ENCODE data around the gene AOPEP. TPM values are rescaled to one million over a fixed set of nuclear protein-coding genes. Genes with fewer than 3 reads are reported as not detected.

AOPEP gene
- total and polyA plus RNA-seq, 9 of the 15 experiments (the other 6 are each of a cell fraction or from before 2014, with no cell fraction given): 4.5 to 19.3 (median 13.5) TPM

DNA sequence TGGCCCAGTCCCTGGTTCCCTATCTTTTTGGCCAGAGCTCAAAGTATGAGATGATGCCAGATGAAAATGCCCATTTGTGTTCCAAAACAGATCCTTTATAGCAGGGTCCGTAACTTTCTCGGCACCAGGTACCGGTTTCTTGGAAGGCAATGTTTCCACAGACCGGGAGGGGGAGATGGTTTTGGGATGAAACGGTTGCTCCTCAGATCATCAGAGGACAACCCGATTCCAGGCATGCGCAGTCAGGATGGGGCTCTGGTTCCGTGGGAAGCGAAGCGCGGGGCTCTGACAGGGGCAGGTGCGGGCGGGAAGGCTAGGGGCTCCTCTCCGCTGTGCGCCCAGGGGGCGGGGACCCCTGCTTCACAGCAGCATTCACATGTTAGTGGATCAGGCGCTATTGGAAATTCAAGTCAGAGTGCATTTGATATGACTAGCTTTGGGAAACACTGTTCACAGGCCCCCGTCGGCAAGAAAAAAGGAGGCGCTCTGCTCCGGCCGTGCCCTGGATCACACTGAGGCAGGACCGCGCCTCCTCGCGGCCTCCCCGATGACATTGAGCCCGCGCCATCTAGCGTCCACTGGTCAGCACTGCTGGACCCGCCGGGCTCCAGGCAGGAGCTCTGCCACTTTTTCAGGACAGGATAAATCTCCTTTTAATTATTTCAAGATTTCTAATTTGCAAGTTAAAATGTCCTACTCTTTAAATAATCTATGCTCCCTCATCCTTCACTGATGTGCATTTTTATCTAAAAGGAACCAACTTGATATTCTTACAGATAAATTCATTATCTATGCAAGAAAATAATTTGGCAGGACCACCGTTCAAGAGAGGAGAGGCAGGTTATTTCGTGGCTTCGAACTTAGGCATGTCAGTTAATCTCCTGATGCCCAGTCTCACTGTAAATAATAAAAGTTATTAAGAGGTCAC lies 401.0 kb downstream of the AOPEP start (continued):
- TF ChIP-seq FOXK1 (CRISPR knock-in tag; IDR thresholded peaks at IDR 0.05; ENCODE audit: borderline replicate concordance) (no peak), RB1 (IDR thresholded peaks at IDR 0.05; ENCODE audit: low read depth) (peak; percentile 47; the same call in 1 of the 2 replicates), SRSF7 (optimal IDR thresholded peaks at IDR 0.05; ENCODE audit: low read depth, low read length) (no peak), ZNF212 (CRISPR knock-in tag; IDR thresholded peaks at IDR 0.05) (no peak), XRCC5 (IDR thresholded peaks at IDR 0.05; ENCODE audit: low read depth, low read length) (peak; percentile 40; the same call in 1 of the 2 replicates), FOXA3 (CRISPR knock-in tag; conservative IDR thresholded peaks at IDR 0.05 in 1 of 2, IDR thresholded peaks at IDR 0.05 in 1 of 2) (no peak), POLR3A (IDR thresholded peaks at IDR 0.05; ENCODE audit: borderline replicate concordance, extremely low read depth, insufficient read depth, insufficient read length) (no peak), JUN (IDR thresholded peaks at IDR 0.05; ENCODE audit: borderline replicate concordance, low read depth, low read length) (no peak), JUN (CRISPR knock-in tag; IDR thresholded peaks at IDR 0.05; ENCODE audit: borderline replicate concordance) (no peak), POLR2G (IDR thresholded peaks at IDR 0.05; ENCODE audit: low read depth, low read length) (no peak), ATF7 (IDR thresholded peaks at IDR 0.05) (no peak), CHD1 (IDR thresholded peaks at IDR 0.05; ENCODE audit: low read length) (no peak)
- TF ChIP-seq, protein P1, sequence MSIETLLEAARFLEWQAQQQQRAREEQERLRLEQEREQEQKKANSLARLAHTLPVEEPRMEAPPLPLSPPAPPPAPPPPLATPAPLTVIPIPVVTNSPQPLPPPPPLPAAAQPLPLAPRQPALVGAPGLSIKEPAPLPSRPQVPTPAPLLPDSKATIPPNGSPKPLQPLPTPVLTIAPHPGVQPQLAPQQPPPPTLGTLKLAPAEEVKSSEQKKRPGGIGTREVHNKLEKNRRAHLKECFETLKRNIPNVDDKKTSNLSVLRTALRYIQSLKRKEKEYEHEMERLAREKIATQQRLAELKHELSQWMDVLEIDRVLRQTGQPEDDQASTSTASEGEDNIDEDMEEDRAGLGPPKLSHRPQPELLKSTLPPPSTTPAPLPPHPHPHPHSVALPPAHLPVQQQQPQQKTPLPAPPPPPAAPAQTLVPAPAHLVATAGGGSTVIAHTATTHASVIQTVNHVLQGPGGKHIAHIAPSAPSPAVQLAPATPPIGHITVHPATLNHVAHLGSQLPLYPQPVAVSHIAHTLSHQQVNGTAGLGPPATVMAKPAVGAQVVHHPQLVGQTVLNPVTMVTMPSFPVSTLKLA (conservative IDR thresholded peaks at IDR 0.05): 0 out of 4 replicates have a peak, but pooled peaks of 1 of the 2 experiments have one; percentile 27
- TF ChIP-seq, protein P2, sequence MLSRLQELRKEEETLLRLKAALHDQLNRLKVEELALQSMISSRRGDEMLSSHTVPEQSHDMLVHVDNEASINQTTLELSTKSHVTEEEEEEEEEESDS (CRISPR knock-in tag; IDR thresholded peaks at IDR 0.05): no peak
- TF ChIP-seq, protein P3, sequence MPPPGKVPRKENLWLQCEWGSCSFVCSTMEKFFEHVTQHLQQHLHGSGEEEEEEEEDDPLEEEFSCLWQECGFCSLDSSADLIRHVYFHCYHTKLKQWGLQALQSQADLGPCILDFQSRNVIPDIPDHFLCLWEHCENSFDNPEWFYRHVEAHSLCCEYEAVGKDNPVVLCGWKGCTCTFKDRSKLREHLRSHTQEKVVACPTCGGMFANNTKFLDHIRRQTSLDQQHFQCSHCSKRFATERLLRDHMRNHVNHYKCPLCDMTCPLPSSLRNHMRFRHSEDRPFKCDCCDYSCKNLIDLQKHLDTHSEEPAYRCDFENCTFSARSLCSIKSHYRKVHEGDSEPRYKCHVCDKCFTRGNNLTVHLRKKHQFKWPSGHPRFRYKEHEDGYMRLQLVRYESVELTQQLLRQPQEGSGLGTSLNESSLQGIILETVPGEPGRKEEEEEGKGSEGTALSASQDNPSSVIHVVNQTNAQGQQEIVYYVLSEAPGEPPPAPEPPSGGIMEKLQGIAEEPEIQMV (tag; conservative IDR thresholded peaks at IDR 0.05; ENCODE audit: low read depth): no peak
- TF ChIP-seq, protein P4, sequence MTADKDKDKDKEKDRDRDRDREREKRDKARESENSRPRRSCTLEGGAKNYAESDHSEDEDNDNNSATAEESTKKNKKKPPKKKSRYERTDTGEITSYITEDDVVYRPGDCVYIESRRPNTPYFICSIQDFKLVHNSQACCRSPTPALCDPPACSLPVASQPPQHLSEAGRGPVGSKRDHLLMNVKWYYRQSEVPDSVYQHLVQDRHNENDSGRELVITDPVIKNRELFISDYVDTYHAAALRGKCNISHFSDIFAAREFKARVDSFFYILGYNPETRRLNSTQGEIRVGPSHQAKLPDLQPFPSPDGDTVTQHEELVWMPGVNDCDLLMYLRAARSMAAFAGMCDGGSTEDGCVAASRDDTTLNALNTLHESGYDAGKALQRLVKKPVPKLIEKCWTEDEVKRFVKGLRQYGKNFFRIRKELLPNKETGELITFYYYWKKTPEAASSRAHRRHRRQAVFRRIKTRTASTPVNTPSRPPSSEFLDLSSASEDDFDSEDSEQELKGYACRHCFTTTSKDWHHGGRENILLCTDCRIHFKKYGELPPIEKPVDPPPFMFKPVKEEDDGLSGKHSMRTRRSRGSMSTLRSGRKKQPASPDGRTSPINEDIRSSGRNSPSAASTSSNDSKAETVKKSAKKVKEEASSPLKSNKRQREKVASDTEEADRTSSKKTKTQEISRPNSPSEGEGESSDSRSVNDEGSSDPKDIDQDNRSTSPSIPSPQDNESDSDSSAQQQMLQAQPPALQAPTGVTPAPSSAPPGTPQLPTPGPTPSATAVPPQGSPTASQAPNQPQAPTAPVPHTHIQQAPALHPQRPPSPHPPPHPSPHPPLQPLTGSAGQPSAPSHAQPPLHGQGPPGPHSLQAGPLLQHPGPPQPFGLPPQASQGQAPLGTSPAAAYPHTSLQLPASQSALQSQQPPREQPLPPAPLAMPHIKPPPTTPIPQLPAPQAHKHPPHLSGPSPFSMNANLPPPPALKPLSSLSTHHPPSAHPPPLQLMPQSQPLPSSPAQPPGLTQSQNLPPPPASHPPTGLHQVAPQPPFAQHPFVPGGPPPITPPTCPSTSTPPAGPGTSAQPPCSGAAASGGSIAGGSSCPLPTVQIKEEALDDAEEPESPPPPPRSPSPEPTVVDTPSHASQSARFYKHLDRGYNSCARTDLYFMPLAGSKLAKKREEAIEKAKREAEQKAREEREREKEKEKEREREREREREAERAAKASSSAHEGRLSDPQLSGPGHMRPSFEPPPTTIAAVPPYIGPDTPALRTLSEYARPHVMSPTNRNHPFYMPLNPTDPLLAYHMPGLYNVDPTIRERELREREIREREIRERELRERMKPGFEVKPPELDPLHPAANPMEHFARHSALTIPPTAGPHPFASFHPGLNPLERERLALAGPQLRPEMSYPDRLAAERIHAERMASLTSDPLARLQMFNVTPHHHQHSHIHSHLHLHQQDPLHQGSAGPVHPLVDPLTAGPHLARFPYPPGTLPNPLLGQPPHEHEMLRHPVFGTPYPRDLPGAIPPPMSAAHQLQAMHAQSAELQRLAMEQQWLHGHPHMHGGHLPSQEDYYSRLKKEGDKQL (CRISPR knock-in tag; IDR thresholded peaks at IDR 0.05; ENCODE audit: borderline replicate concordance): no peak

Data from K562 (cell line).